Body of pancreas (tissue), 4 donors: ENCODE data around the gene TMEM266.

ENCODE experiments used
- POLR2A ChIP-seq, 3 donors: fragments of 450-650 bp; IDR thresholded peaks; one replicate each; pipeline ENCODE4 v1.6.1; 2016; ENCODE audit warnings: antibody characterized with exemption in 3 of 3, mild to moderate bottlenecking in 2 of 3
- TF ChIP-seq, protein P1 (sequence below), 7 experiments: fragments of 450-650 bp in 4 of 7; fragments of 200-600 bp in 3 of 7; sonication (generic) in 3 of 7; IDR thresholded peaks; one replicate each; pipeline ENCODE4 v1.5.1; 2016 to 2019; ENCODE audit warnings: antibody characterized with exemption in 7 of 7

DNA sequence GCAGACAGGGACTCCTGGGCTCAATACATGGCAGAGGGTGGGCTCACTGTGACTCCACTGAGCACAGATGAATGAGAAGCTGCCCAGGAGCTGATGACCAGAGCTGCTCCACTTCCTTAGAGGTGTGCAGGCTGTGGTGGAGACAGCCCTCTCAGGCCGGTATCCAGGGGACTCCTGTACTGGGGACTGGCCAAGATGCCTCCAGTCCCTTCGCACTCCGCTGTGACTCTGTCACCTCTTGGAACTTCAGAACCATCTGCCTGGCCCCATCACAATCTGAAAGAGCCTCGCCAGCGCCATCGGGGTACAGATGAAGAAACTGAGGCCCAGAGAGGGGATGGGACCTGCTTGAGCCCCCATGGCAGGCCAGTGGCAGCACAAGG lies 140.3 kb downstream of the TMEM266 start:
- TF ChIP-seq, protein P1, sequence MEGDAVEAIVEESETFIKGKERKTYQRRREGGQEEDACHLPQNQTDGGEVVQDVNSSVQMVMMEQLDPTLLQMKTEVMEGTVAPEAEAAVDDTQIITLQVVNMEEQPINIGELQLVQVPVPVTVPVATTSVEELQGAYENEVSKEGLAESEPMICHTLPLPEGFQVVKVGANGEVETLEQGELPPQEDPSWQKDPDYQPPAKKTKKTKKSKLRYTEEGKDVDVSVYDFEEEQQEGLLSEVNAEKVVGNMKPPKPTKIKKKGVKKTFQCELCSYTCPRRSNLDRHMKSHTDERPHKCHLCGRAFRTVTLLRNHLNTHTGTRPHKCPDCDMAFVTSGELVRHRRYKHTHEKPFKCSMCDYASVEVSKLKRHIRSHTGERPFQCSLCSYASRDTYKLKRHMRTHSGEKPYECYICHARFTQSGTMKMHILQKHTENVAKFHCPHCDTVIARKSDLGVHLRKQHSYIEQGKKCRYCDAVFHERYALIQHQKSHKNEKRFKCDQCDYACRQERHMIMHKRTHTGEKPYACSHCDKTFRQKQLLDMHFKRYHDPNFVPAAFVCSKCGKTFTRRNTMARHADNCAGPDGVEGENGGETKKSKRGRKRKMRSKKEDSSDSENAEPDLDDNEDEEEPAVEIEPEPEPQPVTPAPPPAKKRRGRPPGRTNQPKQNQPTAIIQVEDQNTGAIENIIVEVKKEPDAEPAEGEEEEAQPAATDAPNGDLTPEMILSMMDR (IDR thresholded peaks at IDR 0.05), result no peak
- no peak for TF ChIP-seq POLR2A (IDR thresholded peaks at IDR 0.05)
